KMS-11 (cell line): ENCODE data around the gene RAP1GAP2.

Experiments
- H2AFZ ChIP-seq: fragments of 200-600 bp; sonication (generic); 2 replicates; pipeline ENCODE4 v1.6.1; 2016; ENCODE audit warnings: antibody characterized with exemption, mixed run types, low read depth
- H3K27ac ChIP-seq: fragments of 200-600 bp; sonication (generic); 2 replicates; pipeline ENCODE4 v1.6.1; 2016; ENCODE audit warnings: mild to moderate bottlenecking, mixed run types
- H3K27me3 ChIP-seq: fragments of 200-600 bp; sonication (generic); 2 replicates; pipeline ENCODE4 v1.6.1; 2017; ENCODE audit warnings: mild to moderate bottlenecking, low read depth, mixed run types, moderate library complexity; ENCODE audit not compliant: insufficient read depth
- H3K36me3 ChIP-seq: fragments of 200-600 bp; sonication (generic); 2 replicates; pipeline ENCODE4 v1.6.1; 2017; ENCODE audit warnings: mild to moderate bottlenecking, mixed run types; ENCODE audit not compliant: insufficient read depth
- H3K4me1 ChIP-seq: fragments of 200-600 bp; sonication (generic); 2 replicates; pipeline ENCODE4 v1.6.1; 2016; ENCODE audit warnings: mild to moderate bottlenecking, low read depth, mixed run types; ENCODE audit not compliant: poor library complexity, severe bottlenecking
- H3K4me2 ChIP-seq: fragments of 200-600 bp; sonication (generic); 2 replicates; pipeline ENCODE4 v1.7.0; 2016; ENCODE audit warnings: mild to moderate bottlenecking, mixed run types
- H3K4me3 ChIP-seq: fragments of 200-600 bp; sonication (generic); IDR thresholded peaks from 2 replicates; pipeline ENCODE4 v1.6.1; 2017; ENCODE audit warnings: low read depth, low read length, mixed read lengths; ENCODE audit not compliant: insufficient read depth
- H3K79me2 ChIP-seq: fragments of 200-600 bp; sonication (generic); 2 replicates; pipeline ENCODE4 v1.6.1; 2016; ENCODE audit warnings: low read depth, mixed run types; ENCODE audit not compliant: insufficient read depth
- H3K9ac ChIP-seq: fragments of 200-600 bp; sonication (generic); 2 replicates; pipeline ENCODE4 v1.6.1; 2016; ENCODE audit warnings: mild to moderate bottlenecking, mixed run types
- H4K20me1 ChIP-seq: fragments of 200-600 bp; sonication (generic); 2 replicates; pipeline ENCODE4 v1.6.1; 2016; ENCODE audit warnings: mild to moderate bottlenecking, mixed run types; ENCODE audit not compliant: insufficient read depth
- CTCF ChIP-seq: fragments of 200-600 bp; sonication (generic); conservative IDR thresholded peaks from 2 replicates; pipeline ENCODE4 v1.6.1; 2017; ENCODE audit warnings: low read depth, mild to moderate bottlenecking, antibody characterized with exemption, low read length, moderate library complexity, mixed read lengths

The RAP1GAP2 gene

GRCh38 chr17:3006801-3007200 is 210.6 kb downstream of the RAP1GAP2 start:
- H3K27me3 ChIP-seq = peaks cover 18% of the 10 kb centered on the region; the same call in 1 of the 2 replicates
- no peak overlapping the region for H2AFZ ChIP-seq
- H3K9ac ChIP-seq = no peak overlapping the region
- H4K20me1 ChIP-seq = no peaks in the 10 kb centered on the region
- no peaks in the 10 kb centered on the region for H3K79me2 ChIP-seq
- H3K4me1 ChIP-seq = no peaks in the 10 kb centered on the region
- H3K4me2 ChIP-seq = no peak overlapping the region
- no peak overlapping the region for H3K4me3 ChIP-seq
- no peak overlapping the region for H3K27ac ChIP-seq
- H3K36me3 ChIP-seq = no peaks in the 10 kb centered on the region
- TF ChIP-seq CTCF = no peak

DNA sequence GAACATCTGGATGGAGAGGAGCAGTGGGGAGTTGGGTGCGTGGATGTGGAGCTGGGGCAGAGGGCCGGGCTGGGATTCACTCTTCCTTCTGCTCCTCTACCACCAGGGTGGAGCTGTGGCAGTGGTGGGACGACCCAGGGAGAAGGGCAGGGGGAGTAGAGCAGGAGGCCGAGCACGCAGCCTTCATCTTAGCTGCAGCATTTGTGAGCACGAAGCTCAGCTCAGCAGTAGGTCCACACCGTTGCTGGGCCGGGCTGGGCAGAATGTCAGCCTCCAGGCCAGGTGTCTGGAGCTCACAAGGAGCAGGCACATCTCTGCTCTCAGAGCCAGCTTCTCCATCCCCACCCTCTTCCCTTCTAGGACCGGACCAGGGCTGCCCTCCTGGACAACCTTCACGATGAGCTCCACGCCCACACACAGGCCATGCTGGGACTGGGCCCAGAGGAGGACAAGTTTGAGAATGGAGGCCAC is 211.4 kb downstream of the RAP1GAP2 start:
- Histone ChIP-seq H3K36me3 (no peaks in the 10 kb centered on the region), H2AFZ (no peak overlapping the region), H4K20me1 (no peaks in the 10 kb centered on the region), H3K4me2 (no peak overlapping the region), H3K27me3 (peaks cover 18% of the 10 kb centered on the region; the same call in 1 of the 2 replicates), H3K27ac (no peak overlapping the region), H3K4me1 (no peaks in the 10 kb centered on the region), H3K4me3 (no peak overlapping the region), H3K79me2 (no peaks in the 10 kb centered on the region), H3K9ac (no peak overlapping the region)
- no peak for TF ChIP-seq CTCF

GRCh38 chr17:3008336-3009288 is 212.4 kb downstream of the RAP1GAP2 start:
- H3K36me3 ChIP-seq = no peaks in the 10 kb centered on the region
- no peak for TF ChIP-seq CTCF

DNA sequence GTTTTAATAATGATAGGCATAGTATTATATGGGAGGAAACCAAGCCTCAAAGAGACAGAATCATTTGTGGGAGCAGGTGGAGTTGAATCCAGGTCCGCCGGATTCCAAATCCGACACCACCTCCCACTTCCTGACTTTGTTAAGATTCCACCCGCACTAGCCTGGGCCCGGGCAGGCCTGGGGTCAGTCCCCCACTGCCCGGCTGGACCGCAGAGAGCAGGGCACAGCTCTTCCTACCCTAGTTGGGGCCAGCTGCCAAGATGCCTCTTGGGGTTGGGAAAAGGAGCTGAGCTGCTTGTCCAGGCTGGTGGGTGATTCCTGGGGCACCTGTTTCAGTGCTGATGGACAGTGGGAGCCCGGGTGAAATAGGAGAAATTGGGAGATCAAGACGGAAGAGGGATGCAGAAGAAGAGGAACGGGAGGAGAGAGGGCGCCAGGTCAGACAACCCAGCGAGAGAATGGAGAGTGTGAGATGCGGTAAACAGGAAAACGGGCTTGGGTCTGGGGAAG is 213.2 kb downstream of the RAP1GAP2 start:
- Histone ChIP-seq H3K4me1 (no peaks in the 10 kb centered on the region), H2AFZ (no peak overlapping the region), H3K4me3 (no peak overlapping the region), H3K9ac (no peak overlapping the region), H3K4me2 (no peak overlapping the region), H3K27ac (no peak overlapping the region), H3K36me3 (no peaks in the 10 kb centered on the region), H3K27me3 (peaks cover 21% of the 10 kb centered on the region; the same call in 1 of the 2 replicates), H3K79me2 (no peaks in the 10 kb centered on the region), H4K20me1 (no peaks in the 10 kb centered on the region)
- TF ChIP-seq CTCF = no peak

More at GRCh38 chr17:3008336-3009288, 212.4 kb downstream of the RAP1GAP2 start:
- no peak overlapping the region for H2AFZ ChIP-seq
- H3K4me2 ChIP-seq = no peak overlapping the region
- no peaks in the 10 kb centered on the region for H3K4me1 ChIP-seq
- no peak overlapping the region for H3K9ac ChIP-seq
- no peak overlapping the region for H3K27ac ChIP-seq
- peaks cover 18% of the 10 kb centered on the region; the same call in 1 of the 2 replicates for H3K27me3 ChIP-seq
- no peak overlapping the region for H3K4me3 ChIP-seq
- no peaks in the 10 kb centered on the region for H4K20me1 ChIP-seq
- H3K79me2 ChIP-seq = no peaks in the 10 kb centered on the region
